Measurements from ENCODE around the gene BBS7. TPM values are rescaled to one million over a fixed set of nuclear protein-coding genes. Genes with fewer than 3 reads are reported as not detected.

The BBS7 gene
- total and polyA plus RNA-seq, 3 donors from 2014 or later, result 16.7 to 23.4 (median 18.3) TPM

- TF ChIP-seq POLR2A (IDR thresholded peaks at IDR 0.05) (no peak), CTCF (IDR thresholded peaks at IDR 0.05) (no peak)
- Histone ChIP-seq H3K9me3 (no peaks in the 10 kb centered on the region), H3K36me3 (ENCODE audit: low read depth, missing control alignments) (no peaks in the 10 kb centered on the region), H3K27me3 (no peaks in the 10 kb centered on the region), H3K27ac (no peak overlapping the region), H3K4me3 (no peak overlapping the region), H3K4me1 (no peaks in the 10 kb centered on the region)
- 89 to 95% methylated on average over 2 of the region's 2 CpGs for WGBS, 2 donors
- intact Hi-C loops (cut with DNase I; ENCODE audit: low total_unique reads), result no loop called here
- DNase-seq, result no peak
Measured at GRCh38 chr4:121861426-121861825, 8.8 kb downstream of the BBS7 start.

- no peaks in the 10 kb centered on the region for H3K4me1 ChIP-seq
- no peak for DNase-seq
- intact Hi-C loops (cut with DNase I; ENCODE audit: low total_unique reads), result no loop called here
- no peaks in the 10 kb centered on the region for H3K27me3 ChIP-seq
- no peaks in the 10 kb centered on the region for H3K36me3 ChIP-seq (ENCODE audit: low read depth, missing control alignments)
- no peaks in the 10 kb centered on the region for H3K9me3 ChIP-seq
- H3K4me3 ChIP-seq, result no peak overlapping the region
- TF ChIP-seq CTCF (IDR thresholded peaks at IDR 0.05), result no peak
- TF ChIP-seq POLR2A (IDR thresholded peaks at IDR 0.05), result no peak
- no peak overlapping the region for H3K27ac ChIP-seq
Measured at GRCh38 chr4:121860121-121860520, 10.2 kb downstream of the BBS7 start.

GRCh38 chr4:121851354-121851753, 18.9 kb downstream of the BBS7 start:
- intact Hi-C loops (cut with DNase I; ENCODE audit: low total_unique reads), result no loop called here
- Histone ChIP-seq H3K9me3 (no peaks in the 10 kb centered on the region), H3K27ac (no peak overlapping the region), H3K4me1 (no peaks in the 10 kb centered on the region), H3K4me3 (no peak overlapping the region), H3K36me3 (ENCODE audit: low read depth, missing control alignments) (no peaks in the 10 kb centered on the region), H3K27me3 (no peaks in the 10 kb centered on the region)
- DNase-seq, result no peak
- TF ChIP-seq CTCF (IDR thresholded peaks at IDR 0.05) (no peak), POLR2A (IDR thresholded peaks at IDR 0.05) (no peak)
- 73 to 75% methylated on average over 1 of the region's 1 CpG for WGBS, 2 donors

- no peak overlapping the region for H3K27ac ChIP-seq
- H3K27me3 ChIP-seq, result no peaks in the 10 kb centered on the region
- TF ChIP-seq CTCF (IDR thresholded peaks at IDR 0.05), result no peak
- no peak for TF ChIP-seq POLR2A (IDR thresholded peaks at IDR 0.05)
- 71 to 80% methylated on average over 6 of the region's 6 CpGs for WGBS, 2 donors
- no peaks in the 10 kb centered on the region for H3K36me3 ChIP-seq (ENCODE audit: low read depth, missing control alignments)
- H3K4me3 ChIP-seq, result no peak overlapping the region
- H3K4me1 ChIP-seq, result no peaks in the 10 kb centered on the region
- intact Hi-C loops (cut with DNase I; ENCODE audit: low total_unique reads), result no loop called here
- DNase-seq, result no peak
- no peaks in the 10 kb centered on the region for H3K9me3 ChIP-seq
Measured at GRCh38 chr4:121846662-121847061, 23.6 kb downstream of the BBS7 start.

- intact Hi-C loops (cut with DNase I; ENCODE audit: low total_unique reads), result no loop called here
- TF ChIP-seq CTCF (IDR thresholded peaks at IDR 0.05), result no peak
- no peak for TF ChIP-seq POLR2A (IDR thresholded peaks at IDR 0.05)
- no peaks in the 10 kb centered on the region for H3K36me3 ChIP-seq (ENCODE audit: low read depth, missing control alignments)
Measured at GRCh38 chr4:121842862-121843261, 27.4 kb downstream of the BBS7 start.

More at GRCh38 chr4:121842862-121843261, 27.4 kb downstream of the BBS7 start:
- H3K4me1 ChIP-seq, result no peaks in the 10 kb centered on the region
- H3K9me3 ChIP-seq, result no peaks in the 10 kb centered on the region
- H3K27ac ChIP-seq, result no peak overlapping the region
- H3K4me3 ChIP-seq, result no peak overlapping the region
- DNase-seq, result no peak
- H3K27me3 ChIP-seq, result no peaks in the 10 kb centered on the region
- WGBS, 2 donors, result 90 to 92% methylated on average over 4 of the region's 4 CpGs

Data from testis (tissue), 3 donors.